Islet precursor cell (in vitro differentiated cells): ENCODE measurements around the gene VWA1.
"Not testable (repeated sequence)": the region's sequence is repeated elsewhere in the genome, so short reads cannot be mapped to it uniquely, and the experiment has no call there.

Experiments used
- DNase-seq: peaks from one replicate; pipeline ENCODE4 v3.0.0-alpha.2; 2018

Gene VWA1

GRCh38 chr1:1425753-1426495 is 9.6 kb upstream of the VWA1 start:
- peak; percentile 81 for DNase-seq

- DNase-seq = no peak
Observed at GRCh38 chr1:1426496-1427105, 8.9 kb upstream of the VWA1 start.

GRCh38 chr1:1427106-1427819 is 8.2 kb upstream of the VWA1 start:
- DNase-seq = peak; percentile 84

- no peak for DNase-seq
Observed at GRCh38 chr1:1427820-1428148, 7.7 kb upstream of the VWA1 start.

GRCh38 chr1:1428174-1428573 is 7.3 kb upstream of the VWA1 start:
- no peak for DNase-seq

GRCh38 chr1:1428967-1429366 is 6.5 kb upstream of the VWA1 start:
- not testable (repeated sequence) for DNase-seq

GRCh38 chr1:1429671-1430073 is 5.8 kb upstream of the VWA1 start:
- no peak for DNase-seq

- DNase-seq = peak; percentile 93
Observed at GRCh38 chr1:1430114-1430982, 5.1 kb upstream of the VWA1 start.

- no peak for DNase-seq
Observed at GRCh38 chr1:1430992-1431844, 4.3 kb upstream of the VWA1 start.

GRCh38 chr1:1431845-1432273 is 3.6 kb upstream of the VWA1 start:
- DNase-seq = peak; percentile 96

- no peak for DNase-seq
Observed at GRCh38 chr1:1432274-1432950, 3.1 kb upstream of the VWA1 start.

GRCh38 chr1:1432951-1433803 is 2.3 kb upstream of the VWA1 start:
- DNase-seq = peak; percentile 98

GRCh38 chr1:1433804-1434130 is 1.7 kb upstream of the VWA1 start:
- peak; percentile 89 for DNase-seq

- peak; percentile 85 for DNase-seq
Observed at GRCh38 chr1:1434131-1434823, 1.2 kb upstream of the VWA1 start.

- no peak for DNase-seq
Observed at GRCh38 chr1:1434824-1435105, 725 bp upstream of the VWA1 start.

GRCh38 chr1:1435911-1436629 is 580 bp downstream of the VWA1 start:
- no peak for DNase-seq

GRCh38 chr1:1436630-1437032 is 1.1 kb downstream of the VWA1 start:
- no peak for DNase-seq

GRCh38 chr1:1437033-1437903 is 1.8 kb downstream of the VWA1 start:
- DNase-seq = no peak
